HG02759 (cell line): ENCODE results near the gene EPN2.

Source experiments
- ATAC-seq: cut with Tn5 transposase; IDR thresholded peaks from one replicate; pipeline ENCODE4 v1.9.1; 2021; ENCODE audit warnings: mild to moderate bottlenecking, moderate library complexity; ENCODE audit not compliant: unreplicated experiment

EPN2 gene

DNA sequence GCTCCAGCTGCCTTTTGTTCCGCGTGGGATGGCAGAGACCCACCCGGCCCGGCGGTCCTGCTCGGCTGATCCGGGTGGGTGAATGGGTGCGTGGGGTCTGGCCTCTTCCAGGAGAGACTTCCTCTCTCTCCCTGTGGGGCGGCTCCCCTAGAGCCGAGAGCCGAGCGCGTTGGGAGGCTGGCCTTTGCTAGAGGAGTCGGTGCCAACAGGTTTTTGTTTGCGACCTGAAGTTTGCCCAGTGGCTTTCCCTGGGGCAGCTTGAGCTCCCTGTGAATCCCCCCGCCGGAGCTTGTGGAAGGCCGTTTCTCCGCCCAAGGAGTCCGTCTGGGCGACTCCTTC is 970 bp downstream of the EPN2 start:
- ATAC-seq, result no peak

- no peak for ATAC-seq
These were observed 2.4 kb downstream of the EPN2 start for GRCh38 chr17:19239544-19239943.

- ATAC-seq, result no peak
These were observed 5.2 kb downstream of the EPN2 start for GRCh38 chr17:19242323-19242722.

DNA sequence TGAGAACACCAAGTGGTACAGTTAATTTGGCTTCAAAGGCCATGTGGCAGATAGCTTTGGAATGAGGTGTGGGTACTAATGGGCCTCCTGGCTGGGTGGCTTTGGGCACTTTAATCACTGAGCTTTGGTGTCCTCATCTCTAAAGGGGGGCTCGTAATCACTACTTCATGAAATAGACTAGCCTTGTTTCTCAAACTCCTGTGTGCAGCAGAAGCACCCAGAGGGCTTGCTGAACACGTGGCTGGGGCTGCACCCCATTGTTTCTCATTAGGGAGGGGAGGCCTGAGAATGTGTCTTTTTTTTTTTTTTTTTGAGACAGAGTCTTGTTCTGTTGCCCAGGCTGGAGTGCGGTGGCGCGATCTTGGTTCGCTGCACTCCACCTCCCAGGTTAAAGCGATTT is 5.8 kb downstream of the EPN2 start:
- ATAC-seq, result no peak

DNA sequence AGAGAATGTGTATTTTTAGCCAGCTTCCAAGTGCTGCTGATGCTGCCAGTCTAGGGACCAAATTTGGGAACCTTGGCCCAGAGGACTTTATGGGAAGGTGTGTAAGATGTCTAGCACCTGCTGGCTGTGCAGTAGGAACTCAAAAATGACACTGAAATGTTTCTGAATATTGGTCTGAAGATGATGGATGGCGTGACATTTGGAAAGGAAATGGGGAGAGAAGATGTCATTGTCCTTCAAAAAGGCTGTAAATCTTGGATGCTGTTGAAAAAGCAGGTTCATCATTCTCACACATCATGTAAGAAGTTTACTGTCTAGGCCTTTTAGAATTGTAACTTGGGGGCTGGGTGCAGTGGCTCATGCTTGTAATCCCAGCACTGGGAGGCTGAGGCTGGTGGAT is 6.7 kb downstream of the EPN2 start:
- ATAC-seq, result no peak

DNA sequence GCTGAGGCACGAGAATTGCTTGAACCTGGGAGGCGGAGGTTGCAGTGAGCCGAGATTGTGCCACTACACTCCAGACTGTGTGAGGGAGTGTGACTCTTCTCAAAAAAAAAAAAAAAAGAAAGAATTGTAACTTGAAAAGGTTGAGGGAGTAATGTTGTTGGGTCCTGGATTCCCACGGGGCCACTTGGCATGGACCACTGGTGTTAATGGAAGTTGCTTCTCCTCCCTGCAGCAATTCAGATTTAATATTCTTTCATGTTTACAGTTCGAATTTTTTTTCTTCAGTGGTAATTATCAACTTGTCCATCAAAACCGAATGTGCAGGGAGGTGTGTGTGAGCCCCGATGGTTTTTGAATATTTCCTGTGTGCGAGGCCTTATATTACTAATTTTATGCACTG is 7.2 kb downstream of the EPN2 start:
- no peak for ATAC-seq

DNA sequence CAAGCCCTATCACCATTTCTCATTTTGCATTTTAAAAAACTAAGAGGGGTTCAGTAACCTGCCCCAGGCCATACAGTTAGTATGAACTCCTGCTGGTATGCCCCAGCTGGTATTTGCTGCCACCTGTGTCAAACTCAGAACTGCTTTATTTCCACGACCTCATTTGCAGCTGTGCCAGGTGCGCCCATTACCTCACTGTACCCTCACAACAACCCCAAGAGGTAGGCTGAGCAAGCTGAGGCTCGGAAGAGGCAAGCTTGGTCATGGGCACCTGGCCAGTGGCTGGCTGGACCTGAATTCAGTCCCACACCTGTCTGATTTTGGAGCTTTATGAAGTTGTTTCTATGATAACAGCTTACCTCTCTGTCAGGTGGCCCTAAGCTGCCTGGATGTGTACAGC is 7.6 kb downstream of the EPN2 start:
- ATAC-seq, result no peak

GRCh38 chr17:19247473-19247872 is 10.3 kb downstream of the EPN2 start:
- no peak for ATAC-seq

DNA sequence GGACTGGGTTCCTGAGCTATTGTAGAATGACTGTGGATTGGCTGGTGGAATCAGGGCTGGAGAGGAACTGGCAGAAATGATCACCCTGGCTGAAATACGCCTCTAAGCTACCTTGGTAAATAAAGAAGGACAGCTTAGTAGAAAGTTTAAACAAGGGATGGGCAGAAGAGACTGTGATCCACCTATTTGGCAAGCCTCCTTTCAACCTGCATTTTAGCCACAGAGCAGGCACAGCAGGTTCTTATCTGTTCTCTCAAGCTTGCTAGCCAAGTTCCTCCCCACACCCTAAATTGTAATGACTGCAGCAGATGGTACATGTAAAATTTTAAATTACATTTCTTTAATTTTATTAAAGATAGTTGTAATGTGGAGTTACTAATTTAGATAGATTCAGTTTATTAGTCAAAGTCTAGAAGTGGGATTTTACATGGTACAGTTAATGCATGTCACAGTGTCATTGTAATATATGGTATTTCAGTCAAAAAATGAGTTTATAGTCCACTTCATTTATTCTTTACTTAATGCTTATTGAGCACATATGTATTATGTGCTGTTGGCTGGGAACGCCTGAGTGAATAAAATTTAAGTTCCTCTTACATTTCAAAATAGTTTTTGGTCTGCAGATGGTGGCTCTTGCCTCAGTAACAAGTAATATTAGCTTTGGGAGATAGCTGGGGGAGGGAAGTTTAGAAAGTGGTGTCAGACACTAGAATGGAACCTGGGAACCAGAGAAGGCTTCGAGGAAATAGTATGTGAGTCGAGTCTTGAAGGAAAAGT is 11.2 kb downstream of the EPN2 start:
- no peak for ATAC-seq

DNA sequence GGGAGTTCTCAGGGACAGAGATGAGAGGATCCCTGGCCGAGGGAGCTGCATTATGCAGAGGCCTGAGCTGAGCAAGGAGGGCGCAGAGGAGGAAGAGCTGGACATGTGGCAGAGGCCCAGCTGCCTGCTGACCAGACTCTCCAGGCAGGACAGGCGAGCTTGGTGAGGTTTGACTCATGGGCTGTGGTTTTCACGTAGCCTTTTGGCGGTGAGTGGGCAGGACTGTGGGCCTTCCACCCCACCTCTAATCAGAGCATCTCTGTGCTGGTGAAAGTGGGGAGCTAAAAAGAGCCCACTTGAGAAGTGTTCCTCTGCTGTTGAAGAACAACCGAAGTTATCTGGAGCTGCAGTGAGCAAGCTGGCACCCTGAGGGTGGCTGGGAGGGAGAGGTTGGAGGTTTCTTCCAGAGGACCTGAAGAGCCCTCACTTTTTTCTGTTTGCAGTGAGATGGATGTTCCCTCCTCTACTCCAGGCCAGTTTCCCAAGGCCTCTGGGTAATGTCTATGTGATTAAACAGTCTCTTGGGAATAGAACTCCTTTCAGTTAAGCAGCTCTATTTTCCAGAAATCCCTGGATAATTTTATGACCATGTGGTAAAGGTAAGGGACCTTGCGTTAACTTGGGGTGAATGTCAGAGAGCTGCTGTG is 11.9 kb downstream of the EPN2 start:
- ATAC-seq, result no peak

DNA sequence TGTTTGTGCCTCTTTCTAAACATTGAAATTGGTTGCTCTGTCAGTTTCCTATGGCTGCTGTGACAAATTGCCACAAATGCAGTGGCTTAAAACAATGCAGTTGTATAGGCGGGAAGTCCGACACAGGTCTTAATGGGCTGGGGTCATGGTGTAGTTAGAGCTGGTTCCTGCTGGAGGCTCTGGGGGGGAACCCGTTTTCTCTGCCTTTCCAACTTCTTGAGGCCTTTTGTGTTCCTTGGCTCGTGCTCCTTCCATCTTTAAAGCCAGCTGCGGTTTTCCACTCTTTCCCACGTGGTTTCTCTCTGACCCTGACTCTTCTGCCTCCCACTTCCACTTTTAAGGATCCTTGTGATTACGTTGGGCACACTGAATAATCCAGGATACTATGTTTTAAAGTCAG is 12.5 kb downstream of the EPN2 start:
- ATAC-seq, result no peak

DNA sequence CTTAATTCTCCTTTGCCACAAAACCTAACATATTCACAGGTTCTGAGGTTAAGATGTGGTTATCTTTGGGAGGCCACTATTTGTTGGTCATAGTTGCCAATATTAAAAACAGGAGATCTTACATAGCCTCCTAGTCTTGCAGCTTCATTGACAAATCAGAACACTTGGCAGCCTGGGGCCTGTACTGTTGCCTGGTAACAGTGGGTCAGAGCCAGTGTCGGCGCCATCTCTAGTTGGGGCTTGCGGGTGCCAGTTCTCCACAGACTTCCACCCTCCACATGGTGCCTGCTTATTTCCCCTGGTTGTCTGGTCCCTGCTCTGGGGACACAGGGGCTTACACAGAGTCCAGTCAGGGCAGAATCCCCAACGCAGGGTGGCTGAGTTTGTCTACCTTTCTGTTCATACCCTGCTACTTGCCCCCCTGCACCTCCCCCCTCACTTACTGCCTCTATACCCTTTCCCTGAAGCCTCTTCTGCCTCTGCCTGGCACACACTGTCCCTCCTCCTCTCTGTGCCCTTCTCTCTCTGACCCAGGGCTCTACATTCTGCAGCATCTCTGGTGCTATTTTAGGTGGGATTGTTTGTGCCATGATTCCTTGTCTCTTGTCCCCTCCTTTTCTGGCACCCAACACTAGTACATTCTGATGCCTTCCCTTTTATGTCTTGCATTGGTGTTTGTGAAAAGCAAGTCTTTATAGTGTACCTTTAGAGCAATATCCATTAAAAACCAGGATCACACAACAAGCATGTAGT is 13.4 kb downstream of the EPN2 start:
- ATAC-seq, result no peak

GRCh38 chr17:19253112-19253511 is 15.9 kb downstream of the EPN2 start:
- no peak for ATAC-seq

DNA sequence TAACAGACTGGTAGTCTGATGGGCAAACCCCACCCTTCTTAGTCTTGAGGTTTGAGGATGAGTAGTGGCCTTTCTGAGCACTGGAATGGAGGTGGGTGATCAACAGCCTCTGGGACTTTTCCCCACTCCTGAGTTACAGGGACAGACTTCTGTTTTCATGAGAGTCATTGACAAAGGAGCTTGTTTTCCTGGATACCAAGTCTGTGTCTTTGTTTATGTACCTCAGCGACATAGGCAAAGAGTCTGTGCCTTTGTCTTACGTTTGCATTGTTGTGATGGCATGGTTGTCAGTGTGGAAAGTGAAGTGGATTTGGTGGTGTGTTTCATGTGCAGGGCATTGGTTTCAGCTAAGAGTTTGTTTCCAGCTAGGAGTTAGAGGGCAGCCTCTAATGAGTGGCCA is 17.5 kb downstream of the EPN2 start:
- no peak for ATAC-seq

DNA sequence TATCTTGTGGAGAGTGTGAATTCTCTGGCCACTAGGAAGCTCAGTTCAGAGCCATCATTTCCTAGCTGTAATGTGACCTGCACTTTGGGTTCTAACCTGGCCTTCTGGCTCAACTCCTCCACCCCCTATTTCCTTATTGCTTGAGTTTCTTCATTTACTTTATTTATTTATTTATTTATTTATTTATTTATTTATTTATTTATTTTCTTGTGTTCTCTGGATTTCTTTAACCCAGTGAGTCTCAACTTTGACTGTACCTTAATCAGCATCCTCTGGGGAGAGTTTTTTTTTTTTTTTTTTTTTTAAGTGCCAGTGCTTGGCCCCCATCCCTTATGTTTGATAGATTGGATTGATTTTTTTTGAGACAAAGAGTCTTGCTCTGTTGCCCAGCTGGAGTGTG is 18.1 kb downstream of the EPN2 start:
- ATAC-seq, result no peak

- ATAC-seq, result no peak
These were observed 21.2 kb downstream of the EPN2 start for GRCh38 chr17:19258371-19258770.

- no peak for ATAC-seq
These were observed 23.8 kb downstream of the EPN2 start for GRCh38 chr17:19260958-19261357.

DNA sequence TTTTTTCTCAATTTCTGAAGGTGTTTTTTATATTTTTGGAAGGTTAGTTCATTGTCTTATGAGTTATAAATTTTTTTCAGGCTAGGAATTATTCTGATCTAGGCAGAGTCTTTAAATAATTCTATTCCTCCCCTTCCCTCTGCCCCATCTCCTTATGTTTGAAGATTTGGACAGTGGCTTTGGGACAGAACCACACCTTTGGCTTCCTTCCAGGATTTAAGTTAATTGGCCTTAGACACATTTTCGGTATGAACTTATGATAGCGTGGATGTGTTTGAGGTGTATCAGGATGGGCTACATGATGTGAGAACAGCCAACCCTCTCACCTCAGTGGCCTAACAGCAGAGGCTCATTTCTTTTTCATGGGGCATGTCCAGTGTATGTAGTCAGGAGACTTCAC is 24.3 kb downstream of the EPN2 start:
- no peak for ATAC-seq

DNA sequence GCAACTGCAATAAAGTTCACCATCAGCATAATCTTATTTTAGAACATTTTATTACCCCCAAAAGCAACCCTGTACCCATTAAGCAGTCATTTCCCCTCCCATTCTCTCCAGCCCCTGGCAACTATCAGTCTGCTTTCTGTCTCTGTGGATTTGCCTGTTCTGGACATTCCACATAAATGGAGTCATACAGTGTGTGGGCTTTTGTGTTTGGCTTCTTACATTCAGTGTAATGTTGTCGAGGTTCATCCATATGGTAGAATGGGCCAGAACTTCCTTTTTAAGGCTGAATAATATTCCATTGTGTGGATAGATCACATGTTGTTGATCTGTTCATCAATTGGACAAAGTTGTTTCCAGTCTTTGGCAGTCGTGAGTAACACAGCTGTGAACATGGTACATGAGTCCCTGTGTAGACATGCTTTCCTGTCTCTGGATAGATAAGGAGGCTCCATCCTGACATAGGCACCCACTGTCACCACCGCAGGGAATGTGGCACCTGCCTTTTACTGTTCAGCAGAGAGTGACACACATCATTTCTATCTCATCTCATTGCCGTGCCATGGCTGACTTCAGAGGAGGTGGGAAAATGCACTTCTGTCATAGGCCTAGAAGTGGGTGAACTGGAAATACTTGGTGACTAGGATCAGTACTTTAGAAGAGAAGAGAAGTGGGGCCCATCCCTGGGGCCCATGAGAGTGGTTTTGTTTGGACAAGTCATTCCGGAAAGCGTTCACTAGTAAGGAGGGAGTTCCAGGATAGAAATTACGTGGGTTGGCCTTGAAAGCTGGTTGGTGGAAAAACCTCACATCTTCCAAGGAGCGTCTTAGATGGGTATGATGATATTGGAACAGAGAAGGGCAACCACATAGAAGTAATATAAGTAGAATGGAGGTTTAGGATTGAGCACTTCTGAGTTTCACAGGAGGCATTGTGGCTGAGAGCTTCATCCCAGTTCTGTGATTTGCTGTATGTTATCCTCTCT is 25.8 kb downstream of the EPN2 start:
- ATAC-seq, result no peak

DNA sequence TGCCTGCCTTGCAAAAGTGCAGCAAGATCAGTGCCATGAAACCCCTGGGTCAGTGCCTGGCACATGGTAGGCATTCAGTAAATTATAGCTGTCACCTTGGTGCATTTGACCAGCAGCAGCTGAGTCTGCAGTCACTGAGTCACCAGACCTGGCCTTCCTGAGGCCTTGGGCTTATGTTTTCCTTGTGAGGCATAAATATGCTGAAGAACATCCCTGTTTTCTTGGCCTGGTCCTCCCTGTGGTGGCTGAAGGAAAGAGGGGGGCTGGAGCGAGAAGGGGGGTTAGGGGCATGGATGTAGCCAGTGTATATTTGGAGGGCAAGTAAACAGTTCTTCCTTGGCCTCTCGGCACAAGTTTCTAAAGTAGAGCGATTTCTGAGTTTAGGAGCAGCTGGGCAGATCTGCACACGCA is 26.5 kb downstream of the EPN2 start:
- no peak for ATAC-seq

GRCh38 chr17:19264268-19264667 is 27.1 kb downstream of the EPN2 start:
- no peak for ATAC-seq
